HG02571 (cell line): ENCODE data around the gene SPACA9.

Experiments used
- ATAC-seq: cut with Tn5 transposase; IDR thresholded peaks from one replicate; pipeline ENCODE4 v1.9.1; 2021; ENCODE audit warnings: mild to moderate bottlenecking, moderate library complexity; ENCODE audit not compliant: unreplicated experiment

SPACA9 gene

GRCh38 chr9:132892400-132892799, 13.7 kb downstream of the SPACA9 start:
- no peak for ATAC-seq

- no peak for ATAC-seq
These were observed 15.6 kb downstream of the SPACA9 start for GRCh38 chr9:132894346-132894745.

DNA sequence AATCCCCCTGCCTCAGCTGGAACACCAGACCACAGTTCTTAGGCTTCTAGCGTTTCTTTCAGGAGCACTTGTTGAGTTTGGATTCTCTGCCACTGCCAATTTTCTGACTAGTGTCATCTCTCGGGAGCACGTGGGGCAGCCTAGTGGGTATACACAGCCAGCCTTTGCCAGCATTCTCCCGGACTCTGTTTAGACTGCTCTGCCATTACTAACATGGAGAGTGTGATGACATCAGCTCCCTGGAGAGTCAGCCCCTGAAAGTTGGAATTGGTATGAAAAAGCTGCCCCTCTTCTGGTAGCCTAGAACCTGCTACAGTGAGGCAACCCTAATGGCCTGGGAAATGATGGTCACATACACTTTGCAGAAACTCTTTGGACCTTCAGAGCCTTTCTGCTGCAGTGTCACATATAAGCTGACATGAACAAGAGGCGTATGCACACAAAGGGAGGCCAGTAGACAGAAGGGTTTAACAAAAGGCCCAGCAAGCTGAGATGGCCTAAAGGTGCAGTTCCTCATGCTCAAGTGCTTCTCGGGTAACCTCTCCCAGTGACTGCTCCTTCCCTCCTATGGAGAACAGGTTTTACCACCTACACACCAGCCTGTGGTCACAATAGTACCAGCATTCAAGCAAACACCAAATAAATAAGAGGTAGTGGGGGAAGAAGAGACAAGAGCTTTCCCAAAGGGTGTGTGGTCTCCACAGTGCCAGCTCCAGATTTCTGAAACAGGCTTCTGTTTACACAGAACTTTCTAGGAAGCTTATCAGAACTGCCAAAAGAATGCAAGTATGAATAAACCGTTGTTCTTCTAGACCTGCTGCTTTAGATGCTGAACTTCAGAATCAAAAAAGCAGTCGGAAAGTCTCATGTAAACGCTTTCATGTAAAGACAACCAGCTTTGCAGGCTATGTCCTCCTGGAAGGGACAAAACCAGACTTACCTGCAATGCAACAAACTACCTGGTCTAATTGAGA, 16.5 kb downstream of the SPACA9 start:
- no peak for ATAC-seq

DNA sequence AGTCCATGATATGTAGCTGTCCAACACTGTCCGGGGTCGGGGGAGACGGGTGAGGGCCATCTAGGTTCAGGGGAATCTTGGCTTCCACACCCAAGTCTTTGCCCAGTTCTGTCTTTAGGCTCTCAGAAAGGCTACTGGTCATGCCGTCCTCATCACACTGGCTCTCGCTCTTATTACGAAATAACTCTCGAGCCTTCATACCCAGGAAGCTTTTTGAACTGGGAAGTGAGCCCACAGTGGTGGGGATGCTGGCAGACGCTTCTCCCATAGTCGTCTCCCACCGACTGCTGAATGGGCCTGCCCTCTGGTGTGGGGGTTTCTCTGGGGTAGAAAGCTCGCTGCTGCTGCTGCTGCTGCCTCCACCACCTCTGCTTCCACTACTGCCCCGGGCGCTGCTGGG, 17.6 kb downstream of the SPACA9 start:
- no peak for ATAC-seq

- no peak for ATAC-seq
These were observed 18.2 kb downstream of the SPACA9 start for GRCh38 chr9:132896906-132897305.

DNA sequence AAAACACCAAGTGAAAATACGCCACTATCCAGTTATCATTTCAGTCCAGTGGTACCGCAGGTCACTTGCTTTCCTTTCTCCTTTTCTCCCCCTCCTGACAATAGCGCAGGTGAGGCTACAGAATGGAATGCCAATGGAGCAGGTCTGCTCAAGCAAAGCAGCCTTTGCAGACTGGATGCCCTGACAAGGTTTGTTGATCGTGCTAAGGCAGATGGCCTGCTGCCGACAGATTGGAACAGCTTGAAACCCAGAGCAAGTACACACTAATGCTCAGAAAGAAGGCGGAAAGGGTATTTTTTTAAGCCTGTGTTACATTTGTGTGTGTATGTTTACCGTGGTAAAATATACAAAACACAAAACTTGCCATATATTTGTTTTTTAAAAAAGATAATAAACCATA, 19.4 kb downstream of the SPACA9 start:
- ATAC-seq, result no peak

GRCh38 chr9:132901858-132902831, 23.4 kb downstream of the SPACA9 start:
- ATAC-seq, result no peak

DNA sequence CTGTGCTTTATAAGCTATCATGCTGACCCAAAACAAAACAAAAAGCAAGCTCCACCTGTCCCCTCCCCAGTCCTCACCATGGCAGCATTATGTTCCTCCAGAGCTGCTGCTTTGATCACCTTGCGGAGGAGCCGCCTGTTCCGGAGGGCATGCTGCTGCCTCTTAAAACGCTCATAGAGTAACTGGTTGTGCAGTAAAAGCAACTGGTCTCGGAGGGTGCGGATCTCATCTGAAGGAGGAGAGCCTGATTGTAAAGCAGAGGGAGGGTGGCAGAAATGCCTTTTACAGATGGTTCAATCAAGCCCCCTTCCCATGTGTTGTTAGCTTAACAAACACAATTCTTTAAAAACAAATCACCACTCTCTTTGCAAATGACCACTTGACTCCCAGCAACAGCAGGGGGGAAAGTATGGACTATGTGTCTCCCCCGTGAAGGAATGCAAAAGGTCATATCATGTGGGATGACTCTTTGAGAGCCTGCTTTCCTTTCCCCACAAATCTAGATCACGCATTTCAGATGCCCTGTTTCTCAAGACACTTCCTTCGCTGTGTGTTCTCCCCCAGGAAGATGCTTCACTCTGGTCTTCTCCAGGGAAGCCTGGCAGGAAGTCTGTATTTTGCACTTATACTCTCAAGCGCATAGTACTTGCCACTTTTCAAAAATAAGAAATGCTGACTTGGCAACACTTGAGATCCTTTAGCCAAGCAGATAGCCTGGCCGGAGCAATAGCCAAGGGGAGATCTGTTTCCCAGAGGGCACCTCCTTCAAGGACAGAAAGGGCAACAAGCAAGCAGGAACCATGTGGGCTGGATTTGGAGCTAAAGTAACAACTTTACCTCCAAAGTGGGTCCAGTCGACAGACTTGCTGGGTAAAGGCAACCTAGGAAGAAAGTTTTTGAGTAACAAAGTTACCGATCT, 25.1 kb downstream of the SPACA9 start:
- ATAC-seq, result no peak

DNA sequence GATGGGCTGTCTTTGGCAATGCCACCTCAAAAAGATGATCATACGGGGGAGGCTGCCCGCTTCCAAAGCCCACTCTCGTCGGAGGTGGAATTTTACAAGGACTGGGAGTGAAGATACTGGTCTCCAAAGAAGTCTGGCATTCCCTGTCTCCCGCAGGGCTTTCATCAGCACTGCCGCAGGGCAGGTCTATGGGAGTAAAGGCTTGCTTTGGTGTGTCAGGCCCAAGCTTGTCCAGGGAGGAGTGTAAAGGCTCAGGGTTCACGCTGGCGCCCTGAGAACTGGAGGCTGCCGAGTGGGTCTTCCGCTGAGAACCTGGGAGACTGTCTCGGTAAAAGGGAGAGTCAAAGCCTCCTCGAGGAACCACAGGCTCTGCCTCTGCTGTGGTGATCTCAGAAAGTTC, 27.0 kb downstream of the SPACA9 start:
- ATAC-seq, result no peak

- ATAC-seq, result no peak
These were observed 29.9 kb downstream of the SPACA9 start for GRCh38 chr9:132908635-132909034.

GRCh38 chr9:132909311-132909710, 30.6 kb downstream of the SPACA9 start:
- no peak for ATAC-seq

GRCh38 chr9:132910376-132910775, 31.7 kb downstream of the SPACA9 start:
- ATAC-seq, result no peak

- no peak for ATAC-seq
These were observed 33.4 kb downstream of the SPACA9 start for GRCh38 chr9:132912131-132912530.

GRCh38 chr9:132914924-132915323, 36.2 kb downstream of the SPACA9 start:
- no peak for ATAC-seq

DNA sequence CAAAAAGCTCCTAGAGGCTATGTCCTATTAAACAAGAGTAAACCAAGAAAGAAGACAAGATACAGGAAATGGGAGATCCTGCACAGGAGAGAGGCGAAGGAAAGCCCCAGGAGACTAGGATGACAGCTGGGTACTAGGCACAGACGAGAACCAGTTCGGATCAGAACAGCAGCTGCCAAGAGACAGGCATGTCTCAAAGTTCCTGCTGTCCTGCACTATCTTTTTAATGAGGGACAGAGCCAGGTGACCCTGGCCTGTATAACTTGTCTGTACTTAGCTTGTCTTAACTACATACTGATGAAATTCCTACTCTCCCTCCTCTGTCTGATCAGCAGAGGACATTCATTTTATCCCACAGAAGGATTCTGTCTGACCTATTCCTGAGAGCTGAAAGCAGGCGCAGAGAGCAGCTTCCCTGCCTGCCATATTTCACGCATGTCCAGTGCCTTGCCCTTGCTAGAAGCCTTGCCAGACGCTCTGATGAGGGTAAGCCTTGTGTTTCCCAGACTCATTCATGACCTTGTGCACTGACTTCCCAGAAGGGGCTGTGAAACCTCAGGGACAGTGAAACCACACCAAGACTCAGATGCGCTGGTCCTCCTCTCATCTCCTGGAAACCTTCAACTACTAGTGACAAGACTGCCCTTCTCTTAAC, 41.0 kb downstream of the SPACA9 start:
- no peak for ATAC-seq

DNA sequence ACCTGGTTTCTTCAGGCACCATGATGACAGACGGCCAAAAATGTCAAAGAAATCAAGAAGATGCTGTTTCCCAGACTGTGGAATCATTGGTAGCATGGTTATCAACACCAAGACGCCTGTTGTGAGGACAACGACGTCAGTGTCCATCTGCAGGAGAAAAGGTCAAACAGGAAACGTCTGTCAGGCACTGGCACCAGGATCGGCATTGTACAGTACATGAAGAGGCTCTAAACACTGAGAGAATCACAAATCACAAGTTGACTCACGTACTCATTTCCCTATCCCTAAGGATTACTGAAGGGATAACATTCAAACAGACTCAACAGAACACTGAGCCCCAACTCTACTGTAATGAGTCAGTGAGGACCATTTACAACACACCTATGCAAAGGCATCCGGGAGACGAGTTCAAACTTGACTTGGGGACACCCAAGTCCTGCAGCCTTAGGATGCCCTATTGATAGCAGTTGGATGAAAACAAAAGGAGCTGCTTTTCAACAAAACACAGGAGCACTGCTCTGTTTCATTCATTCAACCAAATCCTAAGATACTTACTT, 44.7 kb downstream of the SPACA9 start:
- no peak for ATAC-seq

DNA sequence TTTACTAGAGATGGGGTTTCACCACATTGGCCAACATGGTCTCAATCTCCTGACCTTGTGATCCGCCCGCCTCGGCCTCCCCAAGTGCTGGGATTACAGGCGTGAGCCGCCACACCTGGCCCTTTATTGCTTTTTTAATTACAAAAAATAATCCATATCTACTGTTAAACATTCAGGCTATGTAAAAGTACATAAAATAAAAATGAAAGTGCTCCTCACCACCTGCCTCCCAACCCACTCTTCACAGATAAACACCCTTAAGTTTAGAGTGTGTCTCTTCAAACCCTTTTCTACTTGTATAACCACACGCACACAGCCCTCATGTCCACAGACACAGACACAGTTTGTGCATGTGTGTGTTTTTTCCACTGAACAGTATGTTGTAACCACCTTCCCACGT, 49.0 kb downstream of the SPACA9 start:
- ATAC-seq, result no peak

DNA sequence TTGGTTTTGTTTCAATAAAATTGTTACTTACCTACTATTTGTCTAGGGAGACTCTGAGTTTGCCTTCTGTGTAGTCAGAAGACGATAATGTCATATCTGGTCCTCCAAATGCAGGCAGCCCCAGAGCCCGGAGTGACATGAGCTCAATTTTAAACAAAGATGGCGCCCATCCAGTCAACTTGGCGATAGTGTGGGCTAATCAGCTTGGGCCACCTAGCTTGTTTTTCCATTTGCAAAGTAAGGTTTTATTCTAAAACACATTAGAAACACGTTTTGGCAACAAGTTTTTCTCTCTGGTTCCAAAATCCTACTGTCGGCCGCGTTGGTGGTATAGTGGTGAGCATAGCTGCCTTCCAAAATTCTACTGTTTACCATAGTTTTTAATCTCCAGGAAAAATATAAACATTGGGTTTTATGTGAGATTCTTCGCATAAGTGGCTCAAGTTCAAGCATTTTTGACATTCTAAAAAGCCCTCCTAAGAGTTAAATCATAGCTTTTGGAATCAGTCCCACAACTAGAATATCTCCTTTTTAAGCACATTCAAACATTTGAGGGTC, 52.6 kb downstream of the SPACA9 start:
- no peak for ATAC-seq

DNA sequence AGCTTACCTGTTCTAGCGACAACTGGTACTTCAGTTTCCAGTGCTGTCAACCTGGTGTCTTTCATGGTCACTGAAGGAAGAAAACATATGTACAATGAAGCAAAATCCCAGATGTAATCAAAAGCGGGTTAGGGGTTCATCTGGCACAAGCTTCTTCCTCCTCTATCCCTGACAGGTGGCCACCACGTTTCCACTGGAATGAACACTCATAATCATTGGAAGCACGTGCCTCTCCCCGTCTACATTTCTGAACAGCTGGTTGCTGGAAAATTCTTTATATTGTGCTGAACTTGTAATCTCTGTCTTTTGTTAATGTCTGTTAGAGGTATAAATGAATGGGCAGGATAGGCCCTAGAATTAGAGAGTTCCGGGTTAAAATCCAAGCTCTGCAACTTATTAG, 56.3 kb downstream of the SPACA9 start:
- no peak for ATAC-seq
